T follicular helper cell (primary cell): Measurements from ENCODE around the gene SEZ6.
"Not testable (repeated sequence)": the region's sequence is repeated elsewhere in the genome, so short reads cannot be mapped to it uniquely, and the experiment has no call there.

Experiments used
- DNase-seq: peaks from one replicate; pipeline ENCODE4 v3.0.0-alpha.2; 2020; ENCODE audit warnings: low read depth

Gene SEZ6

GRCh38 chr17:28935744-28936460 is 69.9 kb downstream of the SEZ6 start:
- DNase-seq: no peak

- DNase-seq: not testable (repeated sequence)
Measured at GRCh38 chr17:28934508-28934907, 71.3 kb downstream of the SEZ6 start.

DNA sequence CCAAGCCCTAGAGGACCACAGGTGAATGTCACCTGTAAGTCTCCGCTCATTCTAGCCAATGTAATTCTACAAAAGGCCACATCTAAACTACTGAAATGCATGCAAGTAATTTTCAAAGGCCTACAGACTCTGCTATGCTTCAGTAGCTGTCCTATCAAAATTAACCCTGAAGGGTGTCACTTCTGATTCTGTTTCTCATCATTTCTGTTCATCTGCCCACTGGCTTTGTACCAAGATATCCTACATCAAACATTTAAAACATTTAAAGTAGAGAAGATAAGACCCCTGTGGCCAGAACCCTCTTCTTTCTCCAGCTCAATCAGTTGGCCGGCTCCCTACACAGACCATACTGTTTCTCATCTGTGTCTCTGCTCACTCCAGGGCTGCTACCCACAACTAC is 76.0 kb downstream of the SEZ6 start:
- no peak for DNase-seq

- no peak for DNase-seq
Measured at GRCh38 chr17:28928061-28928460, 77.8 kb downstream of the SEZ6 start.

- no peak for DNase-seq
Measured at GRCh38 chr17:28926786-28927185, 79.0 kb downstream of the SEZ6 start.

DNA sequence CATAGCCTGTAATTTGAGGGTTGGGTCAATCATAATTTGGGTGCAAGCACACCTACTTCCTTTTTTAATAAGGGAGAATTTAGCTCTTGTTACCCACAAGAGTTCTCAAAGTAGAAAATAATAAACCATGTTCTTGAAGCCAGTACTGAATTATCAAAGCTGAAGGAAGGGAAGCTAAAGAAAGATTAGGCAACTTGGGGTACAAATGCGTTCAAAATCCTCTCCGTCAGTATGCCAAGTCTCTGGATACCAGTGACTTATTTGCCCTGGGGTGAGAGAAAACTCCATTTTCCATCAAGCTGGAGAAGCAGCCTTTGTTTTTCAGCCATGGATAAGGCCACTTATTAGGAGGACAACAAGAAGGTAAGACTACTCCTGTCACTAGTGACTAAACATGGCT is 79.5 kb downstream of the SEZ6 start:
- no peak for DNase-seq

DNA sequence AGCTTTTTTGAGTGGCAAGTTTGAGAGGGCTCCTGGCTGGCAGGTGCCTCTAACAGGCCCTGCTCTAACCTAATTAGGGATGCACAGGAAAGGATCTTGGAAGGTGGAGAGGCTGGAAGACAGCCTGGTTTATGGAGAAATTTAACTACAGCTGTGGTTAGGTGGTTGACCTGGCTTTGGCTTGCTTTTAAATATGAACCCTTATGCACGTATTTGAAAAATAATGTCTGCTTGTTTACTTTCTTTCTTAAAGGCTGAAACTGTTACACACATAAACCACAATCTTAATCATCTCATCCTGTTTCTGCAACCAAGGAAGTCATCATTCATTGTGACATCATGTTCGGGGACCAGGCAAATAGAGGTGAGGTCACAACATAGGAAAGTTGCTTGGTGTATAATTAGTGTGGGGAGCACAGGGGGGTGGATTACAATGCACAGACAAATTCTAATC is 79.9 kb downstream of the SEZ6 start:
- peak; percentile 45 for DNase-seq

DNA sequence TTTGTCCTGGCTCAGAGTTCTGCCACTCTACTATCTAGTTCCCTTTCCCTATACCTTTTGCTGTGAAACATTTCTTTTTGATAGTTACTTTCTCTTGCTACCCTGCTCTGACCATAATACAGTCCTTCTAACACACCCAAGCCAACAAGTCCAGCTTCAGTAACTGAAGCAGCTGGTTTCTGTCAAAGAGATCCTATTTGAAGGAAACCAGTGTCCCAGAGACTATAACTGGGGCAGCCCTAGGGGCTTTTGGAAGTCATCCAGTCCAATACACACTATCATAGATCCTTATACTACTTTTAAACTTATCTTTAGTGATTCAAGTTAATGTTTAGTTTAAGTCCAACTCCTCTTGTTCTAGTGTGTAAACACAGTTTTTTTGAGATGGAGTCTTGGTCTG is 85.6 kb downstream of the SEZ6 start:
- no peak for DNase-seq

DNA sequence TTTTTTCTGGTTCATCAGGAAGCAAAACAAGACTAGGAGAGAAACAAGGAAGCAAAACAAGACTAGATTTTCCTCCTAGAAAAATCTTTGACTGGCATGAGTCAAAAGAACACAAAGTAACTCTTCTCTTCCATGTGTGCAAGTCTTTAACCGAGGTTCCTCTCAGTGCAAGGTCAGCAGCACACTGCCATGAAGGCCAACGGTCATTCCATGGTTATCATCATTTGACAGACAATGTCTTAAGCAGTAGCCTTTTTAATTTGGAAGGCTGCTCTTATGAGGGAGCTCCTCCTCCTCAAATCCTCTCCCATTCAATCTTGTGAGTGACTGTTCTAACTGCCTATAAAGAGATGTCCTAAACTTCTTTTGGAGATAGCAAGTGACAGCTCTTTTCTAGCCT is 87.5 kb downstream of the SEZ6 start:
- DNase-seq: no peak

DNA sequence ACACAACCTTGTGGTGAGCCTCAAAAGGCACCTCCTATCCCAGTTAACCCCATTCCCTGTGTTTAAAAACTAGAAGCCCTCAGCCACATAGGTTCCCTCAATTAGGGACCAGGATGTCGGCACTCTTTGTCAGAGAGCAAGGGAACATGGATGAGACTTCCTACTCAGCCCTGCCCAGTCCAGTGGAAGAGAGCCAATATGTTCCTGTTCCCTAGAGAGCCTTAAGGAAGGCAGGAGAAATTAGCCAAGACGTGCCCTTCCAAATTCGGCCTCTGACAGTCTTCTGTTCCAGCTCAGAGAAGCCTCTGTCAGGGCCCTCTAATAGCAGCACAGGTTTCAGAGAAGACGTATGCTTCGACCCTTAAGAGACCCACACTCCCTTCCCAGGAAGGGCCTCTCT is 88.4 kb downstream of the SEZ6 start:
- no peak for DNase-seq

- DNase-seq: no peak
Measured at GRCh38 chr17:28917029-28917428, 88.8 kb downstream of the SEZ6 start.

DNA sequence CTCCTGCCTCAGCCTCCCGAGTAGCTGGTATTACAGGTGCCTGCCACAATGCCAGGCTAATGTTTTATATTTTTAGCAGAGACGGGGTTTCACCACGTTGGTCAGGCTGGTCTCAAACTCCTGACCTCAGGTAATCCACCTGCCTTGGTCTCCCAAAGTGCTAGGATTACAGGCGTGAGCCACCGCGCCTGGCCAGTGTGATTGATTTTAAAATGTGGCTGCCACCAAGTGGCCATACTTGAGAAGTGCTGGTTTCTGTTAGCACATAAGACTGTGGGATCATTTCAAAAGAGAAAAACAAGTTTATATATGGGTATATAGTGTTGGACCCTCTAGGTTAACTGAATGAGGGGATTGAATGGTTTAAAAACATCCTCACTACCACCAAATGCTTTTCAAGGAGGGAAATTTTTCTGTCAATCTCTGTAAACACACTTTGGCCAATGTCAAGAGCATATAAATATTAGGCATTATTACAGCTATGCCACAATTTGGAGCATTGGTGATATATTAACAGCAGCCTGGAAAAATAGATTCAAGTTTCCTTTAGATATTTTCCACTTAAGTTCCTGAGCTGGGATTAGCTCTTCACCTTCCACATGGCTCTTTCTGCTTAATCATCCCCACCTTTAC is 89.4 kb downstream of the SEZ6 start:
- no peak for DNase-seq

GRCh38 chr17:28912938-28913333 is 92.9 kb downstream of the SEZ6 start:
- no peak for DNase-seq

DNA sequence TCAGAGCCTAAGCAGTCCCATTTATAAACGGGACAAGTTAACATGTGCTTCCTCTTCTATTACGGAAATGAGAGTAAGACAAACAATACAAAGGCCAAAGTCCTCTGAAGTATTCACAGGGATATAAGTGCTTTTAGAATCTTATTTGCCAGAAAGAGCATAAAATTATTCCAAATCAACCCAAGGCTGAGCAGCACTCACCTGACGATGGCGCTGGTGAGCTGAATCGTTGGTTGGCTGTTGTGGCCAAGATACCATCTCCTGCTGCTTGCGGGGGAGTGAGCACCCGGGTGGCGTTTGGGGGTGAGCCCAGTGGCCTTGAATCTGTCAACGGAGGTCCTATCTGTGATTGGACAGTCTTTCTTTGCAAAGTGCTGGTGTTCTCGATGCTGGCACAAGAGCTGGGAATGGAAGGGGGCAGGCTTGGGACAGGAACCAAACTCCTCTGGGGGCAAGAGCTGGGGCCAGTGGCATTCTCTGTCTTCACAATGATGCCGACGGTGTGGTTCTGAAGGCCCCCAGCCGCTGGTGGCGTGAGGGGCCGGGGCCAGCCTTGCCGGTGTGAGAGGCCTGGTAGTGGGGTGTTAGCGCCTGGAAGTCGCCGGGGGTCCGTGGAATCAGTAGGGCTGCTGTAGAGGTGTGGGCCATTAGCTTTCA is 93.4 kb downstream of the SEZ6 start:
- no peak for DNase-seq

GRCh38 chr17:28911411-28912045 is 94.3 kb downstream of the SEZ6 start:
- no peak for DNase-seq

- no peak for DNase-seq
Measured at GRCh38 chr17:28910534-28910933, 95.3 kb downstream of the SEZ6 start.

DNA sequence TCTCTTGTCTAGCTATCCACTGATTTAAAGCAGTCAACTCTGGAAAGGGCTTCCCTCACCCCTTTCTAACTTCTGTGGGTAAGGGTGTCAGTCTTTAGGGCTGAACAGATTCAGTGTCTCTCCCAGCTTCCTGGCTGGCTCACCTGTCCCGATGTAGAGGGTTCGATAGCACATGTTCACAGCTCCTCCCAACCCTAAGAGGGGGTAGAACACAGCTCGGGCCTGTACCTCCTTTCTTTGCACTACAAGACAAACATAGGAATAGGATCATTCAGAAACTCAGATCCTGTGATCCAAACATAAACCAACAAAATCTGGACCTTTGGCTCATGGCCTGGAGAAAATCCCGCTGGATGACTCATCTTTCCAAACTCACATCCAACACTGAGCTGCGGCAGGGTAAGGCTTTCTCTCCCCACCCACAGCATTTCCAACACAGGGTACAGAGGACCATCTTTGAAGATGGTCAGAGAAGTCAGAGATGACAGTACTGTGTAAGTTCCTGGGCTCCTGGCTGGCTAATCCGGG is 97.1 kb downstream of the SEZ6 start:
- no peak for DNase-seq

- DNase-seq: no peak
Measured at GRCh38 chr17:28907709-28908475, 97.9 kb downstream of the SEZ6 start.

DNA sequence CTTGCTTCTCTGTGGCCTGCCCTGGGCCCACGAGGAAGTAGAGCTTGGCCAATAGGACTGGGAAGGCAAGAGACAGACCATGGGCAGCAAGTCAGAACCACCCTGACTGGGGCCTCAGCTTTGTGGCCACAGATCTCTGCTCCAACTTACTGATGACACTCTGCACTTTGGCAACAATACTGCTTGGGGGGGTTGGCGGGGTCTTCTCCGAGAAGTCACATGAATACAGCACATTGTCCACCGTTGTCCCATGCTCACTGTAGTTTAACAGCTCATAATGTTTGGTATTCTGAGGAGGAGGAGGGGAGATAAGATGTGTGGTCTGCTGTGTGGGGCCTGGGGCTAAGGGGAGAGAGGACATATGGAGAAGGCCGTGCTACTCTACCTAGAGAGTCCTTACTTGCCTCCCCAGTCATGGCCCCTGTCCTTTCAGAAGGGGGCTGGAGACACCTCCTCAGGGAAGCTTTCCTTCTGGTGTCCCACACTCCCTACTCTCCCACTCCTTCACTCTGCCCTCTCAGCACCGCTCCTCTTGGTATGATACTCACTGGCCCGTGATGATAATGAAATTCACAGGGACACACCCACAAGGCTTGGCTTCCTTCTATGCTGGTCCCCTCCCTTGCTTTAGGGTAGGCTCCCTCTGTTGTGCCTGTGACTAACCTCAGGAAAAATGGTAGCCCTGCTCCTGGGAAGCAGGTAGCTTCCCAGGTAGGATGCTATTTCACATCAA is 99.0 kb downstream of the SEZ6 start:
- DNase-seq: no peak

- DNase-seq: no peak
Measured at GRCh38 chr17:28906276-28906675, 99.6 kb downstream of the SEZ6 start.
